ENCODE results near the gene PLA2G12A.

GRCh38 chr4:109703664-109704361 is 26.1 kb downstream of the PLA2G12A start:
- no peak for TF ChIP-seq EZH2 (IDR thresholded peaks at IDR 0.05; ENCODE audit: insufficient read depth, poor library complexity, severe bottlenecking)
- no peak for TF ChIP-seq EZH2phosphoT487 (IDR thresholded peaks at IDR 0.05; ENCODE audit: insufficient read depth, low read depth)

Measured in GM23248 (cell line).